Fibroblast of the aortic adventitia (primary cell): ENCODE measurements around the gene ZMAT3. TPM values are rescaled to one million over a fixed set of nuclear protein-coding genes. Genes with fewer than 3 reads are reported as not detected.
"Not testable (repeated sequence)": the region's sequence is repeated elsewhere in the genome, so short reads cannot be mapped to it uniquely, and the experiment has no call there.

Experiments
- DNase-seq: peaks from one replicate; pipeline ENCODE4 v3.0.0-alpha.2; 2010; ENCODE audit warnings: low read depth
- H3K4me3 ChIP-seq: 2 replicates; pipeline ENCODE4 v1.5.1; 2011; ENCODE audit warnings: low read depth, mild to moderate bottlenecking, control low read depth, low read length, moderate library complexity
- total RNA-seq: library from RNA; depleted of rRNA; stranded (reverse); fragments of >200 nt; gene quantifications from 2 replicates; pipeline ENCODE4 v1.2.3, GENCODE V29; 2012; ENCODE audit warnings: low replicate concordance
- TF ChIP-seq, protein P1 (sequence below): IDR thresholded peaks from 2 replicates; pipeline ENCODE4 v1.5.1; 2011; ENCODE audit warnings: mild to moderate bottlenecking, low read length, control low read depth, inconsistent platforms; ENCODE audit not compliant: insufficient read depth

Gene ZMAT3, protein sequence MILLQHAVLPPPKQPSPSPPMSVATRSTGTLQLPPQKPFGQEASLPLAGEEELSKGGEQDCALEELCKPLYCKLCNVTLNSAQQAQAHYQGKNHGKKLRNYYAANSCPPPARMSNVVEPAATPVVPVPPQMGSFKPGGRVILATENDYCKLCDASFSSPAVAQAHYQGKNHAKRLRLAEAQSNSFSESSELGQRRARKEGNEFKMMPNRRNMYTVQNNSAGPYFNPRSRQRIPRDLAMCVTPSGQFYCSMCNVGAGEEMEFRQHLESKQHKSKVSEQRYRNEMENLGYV
- 31.6 and 57.8 TPM in 2 replicates for total RNA-seq

DNA sequence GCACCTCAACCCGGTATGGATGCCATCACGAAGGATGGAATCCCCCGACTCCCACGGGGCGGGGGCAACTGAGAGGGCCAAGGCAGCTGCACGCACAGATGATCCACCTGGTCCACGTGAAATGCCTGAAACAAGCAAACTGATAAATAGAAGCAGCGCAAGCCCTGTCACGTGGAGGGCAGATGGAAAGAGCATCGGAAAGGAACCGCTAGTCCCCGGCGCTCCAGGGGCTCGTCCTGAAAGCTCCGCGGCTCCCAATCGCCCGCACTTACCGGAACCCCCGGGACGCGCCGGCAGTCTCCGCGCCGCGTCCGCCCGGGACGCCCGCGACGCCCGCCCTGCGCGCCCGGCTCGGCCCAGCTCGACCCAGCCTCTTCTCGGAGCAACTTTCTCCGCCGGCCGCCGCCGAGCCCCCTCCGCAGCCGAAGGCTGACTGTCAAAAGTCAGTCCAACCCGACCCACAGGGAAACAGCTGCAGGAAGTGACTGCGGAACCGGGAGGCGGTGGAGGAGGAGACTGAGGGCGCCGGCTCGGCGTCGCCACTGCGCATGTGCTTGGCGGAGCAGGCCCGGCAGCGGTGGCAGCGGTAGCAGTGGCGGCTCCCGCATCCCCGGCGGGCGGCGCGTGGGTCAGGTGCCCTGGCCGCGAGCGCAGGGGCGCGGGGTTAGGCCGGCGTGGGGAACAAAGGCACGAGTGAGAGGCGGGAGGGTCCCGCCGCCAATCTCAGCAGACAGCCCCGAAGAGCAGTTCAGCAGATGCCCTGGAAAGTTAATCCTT lies at the start of gene ZMAT3:
TSS of gene ZMAT3 (minus strand) at position 487 of the 777 bp plus-strand sequence. CDS start 4,057 bp downstream, outside the sequence.
- peak within 1 kb of the TSS; percentile 93 for H3K4me3 ChIP-seq
- DNase-seq: peak; percentile 80
- TF ChIP-seq, protein P1, sequence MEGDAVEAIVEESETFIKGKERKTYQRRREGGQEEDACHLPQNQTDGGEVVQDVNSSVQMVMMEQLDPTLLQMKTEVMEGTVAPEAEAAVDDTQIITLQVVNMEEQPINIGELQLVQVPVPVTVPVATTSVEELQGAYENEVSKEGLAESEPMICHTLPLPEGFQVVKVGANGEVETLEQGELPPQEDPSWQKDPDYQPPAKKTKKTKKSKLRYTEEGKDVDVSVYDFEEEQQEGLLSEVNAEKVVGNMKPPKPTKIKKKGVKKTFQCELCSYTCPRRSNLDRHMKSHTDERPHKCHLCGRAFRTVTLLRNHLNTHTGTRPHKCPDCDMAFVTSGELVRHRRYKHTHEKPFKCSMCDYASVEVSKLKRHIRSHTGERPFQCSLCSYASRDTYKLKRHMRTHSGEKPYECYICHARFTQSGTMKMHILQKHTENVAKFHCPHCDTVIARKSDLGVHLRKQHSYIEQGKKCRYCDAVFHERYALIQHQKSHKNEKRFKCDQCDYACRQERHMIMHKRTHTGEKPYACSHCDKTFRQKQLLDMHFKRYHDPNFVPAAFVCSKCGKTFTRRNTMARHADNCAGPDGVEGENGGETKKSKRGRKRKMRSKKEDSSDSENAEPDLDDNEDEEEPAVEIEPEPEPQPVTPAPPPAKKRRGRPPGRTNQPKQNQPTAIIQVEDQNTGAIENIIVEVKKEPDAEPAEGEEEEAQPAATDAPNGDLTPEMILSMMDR: no peak

DNA sequence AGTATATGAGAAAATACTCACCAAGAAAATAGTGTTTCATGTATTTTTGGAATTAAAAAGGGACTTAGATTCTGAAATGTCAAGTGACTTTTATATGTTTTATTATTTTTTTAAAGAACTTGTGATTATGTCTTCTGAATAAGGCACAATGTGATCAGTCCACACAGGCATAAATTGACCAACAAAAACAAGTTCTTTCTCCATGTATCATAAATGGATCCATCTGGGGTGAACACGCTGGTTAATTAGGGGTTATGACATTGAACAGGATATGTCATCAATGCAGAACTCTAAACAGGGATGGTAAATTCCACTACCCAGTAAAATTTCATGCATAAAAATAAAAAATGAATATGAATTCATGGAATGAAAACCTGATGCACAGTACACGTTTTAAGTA lies 45.2 kb upstream of the ZMAT3 start:
- TF ChIP-seq, protein P1: no peak
- H3K4me3 ChIP-seq: no peak overlapping the region
- no peak for DNase-seq

DNA sequence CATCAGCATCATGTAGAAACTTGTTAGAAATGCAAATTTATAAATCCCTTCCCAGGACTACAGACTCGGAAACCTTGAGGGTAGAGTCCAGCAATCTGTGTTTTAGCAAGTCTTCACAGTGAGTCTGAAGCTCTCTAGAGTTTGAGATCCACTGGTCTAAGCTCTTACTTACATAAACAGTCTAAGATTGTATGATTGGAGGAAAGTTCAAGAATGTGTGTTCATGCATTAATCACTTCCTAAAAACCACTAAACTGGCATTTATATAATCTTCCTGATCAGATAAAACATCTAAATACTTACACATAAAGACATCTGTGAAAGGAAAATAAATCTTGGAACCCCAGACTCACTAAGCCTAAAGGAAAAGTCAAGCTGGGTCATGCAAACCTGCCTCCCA lies 43.8 kb upstream of the ZMAT3 start:
- not testable (repeated sequence) for H3K4me3 ChIP-seq
- peak; percentile 46 for DNase-seq

DNA sequence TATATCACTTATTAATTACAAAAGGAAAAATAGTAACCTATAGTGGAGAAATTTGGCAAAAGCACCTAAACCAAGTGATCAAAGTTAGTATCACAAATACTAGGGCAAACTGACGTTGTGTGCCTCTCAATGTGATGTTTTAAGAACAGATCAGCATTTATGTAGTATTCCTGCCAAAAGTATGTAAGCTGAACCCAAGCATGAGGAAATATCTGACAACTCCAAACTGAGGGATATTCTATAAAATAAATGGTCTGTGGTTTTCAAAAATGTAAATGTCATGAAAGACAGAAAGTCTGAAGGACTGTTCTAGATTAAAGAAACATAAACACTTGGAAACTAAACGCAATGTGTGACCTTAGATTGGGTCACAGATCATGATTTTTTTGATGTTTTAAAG lies 42.3 kb upstream of the ZMAT3 start:
- TF ChIP-seq, protein P1: no peak
- H3K4me3 ChIP-seq: no peak overlapping the region
- DNase-seq: peak; percentile 55

DNA sequence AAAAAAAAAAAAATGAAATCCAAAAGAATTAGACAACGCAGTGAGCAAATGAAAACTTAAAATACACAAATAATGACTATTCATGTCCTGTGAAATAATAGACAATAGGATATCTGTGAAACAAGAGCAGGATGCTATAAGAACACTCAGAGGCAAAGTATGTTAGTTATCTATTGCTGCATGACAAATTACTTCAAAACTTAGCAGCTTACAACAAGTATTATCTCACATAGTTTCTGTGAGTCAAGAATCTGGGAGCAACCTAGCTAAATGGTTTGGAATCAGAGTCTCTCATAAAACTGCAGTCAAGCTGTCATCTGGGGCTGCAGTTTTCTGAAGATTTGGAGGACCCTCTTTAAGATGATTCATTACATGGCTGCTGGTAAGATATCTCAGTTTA lies 36.5 kb upstream of the ZMAT3 start:
- DNase-seq: peak; percentile 85
- no peak overlapping the region for H3K4me3 ChIP-seq
- TF ChIP-seq, protein P1: no peak

DNA sequence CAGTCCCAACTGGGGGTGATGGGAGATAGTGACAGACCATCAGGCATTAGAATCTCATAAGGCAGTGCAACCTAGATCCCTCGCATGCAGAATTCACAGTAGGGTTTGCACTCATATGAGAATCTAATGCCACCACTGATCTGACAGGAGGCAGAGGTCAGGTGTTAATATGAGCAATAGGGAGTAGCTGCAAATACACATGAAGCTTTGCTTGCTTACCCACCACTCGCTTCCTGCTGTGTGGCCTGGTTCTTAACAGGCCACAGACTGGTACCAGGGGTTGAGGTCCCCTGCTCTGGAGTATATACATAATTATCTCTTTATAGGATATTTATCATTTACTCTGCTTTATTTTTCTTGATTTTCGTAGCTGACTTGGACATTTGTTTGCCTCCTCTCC lies 36.0 kb upstream of the ZMAT3 start:
- TF ChIP-seq, protein P1: no peak
- no peak for DNase-seq
- H3K4me3 ChIP-seq: no peak overlapping the region

DNA sequence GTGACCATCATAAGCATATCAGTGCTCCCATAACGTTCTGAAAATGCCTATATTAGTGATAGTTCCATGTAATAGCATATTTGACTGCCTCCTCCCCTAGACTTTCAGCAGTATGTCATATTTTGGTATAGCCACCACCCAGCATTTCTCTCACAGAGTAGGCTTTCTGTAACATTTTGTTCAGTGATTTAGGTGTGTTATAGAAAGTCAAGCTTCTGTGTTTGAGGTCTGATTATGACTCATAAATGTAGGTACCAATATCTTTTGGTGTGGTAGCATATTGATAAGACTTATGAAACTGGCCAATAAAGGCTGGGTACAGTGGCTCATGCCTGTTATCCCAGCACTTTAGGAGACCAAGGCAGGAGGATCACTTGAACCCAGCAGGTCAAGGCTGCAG lies 34.3 kb upstream of the ZMAT3 start:
- no peak overlapping the region for H3K4me3 ChIP-seq
- TF ChIP-seq, protein P1: no peak
- DNase-seq: no peak
